NCI-H187 treated with DMSO at 0.1 percent for 48 hours (cell line): ENCODE measurements around the gene TAF4.
"Not testable (repeated sequence)": the region's sequence is repeated elsewhere in the genome, so short reads cannot be mapped to it uniquely, and the experiment has no call there.

ENCODE experiments used
- DNase-seq: peaks from one replicate; lab custom pipeline; 2025; lab: John Stamatoyannopoulos, UW

The TAF4 gene

GRCh38 chr20:61977419-61977786 is 88.3 kb downstream of the TAF4 start:
- no peak for DNase-seq

GRCh38 chr20:61976644-61977418 is 88.8 kb downstream of the TAF4 start:
- no peak for DNase-seq

GRCh38 chr20:61976263-61976643 is 89.4 kb downstream of the TAF4 start:
- DNase-seq: no peak

GRCh38 chr20:61975407-61976129 is 90.1 kb downstream of the TAF4 start:
- DNase-seq: no peak

- DNase-seq: no peak
Observed at GRCh38 chr20:61974357-61974665, 91.4 kb downstream of the TAF4 start.

- no peak for DNase-seq
Observed at GRCh38 chr20:61973515-61974356, 91.9 kb downstream of the TAF4 start.

- DNase-seq: no peak
Observed at GRCh38 chr20:61972636-61973508, 92.8 kb downstream of the TAF4 start.

- DNase-seq: not testable (repeated sequence)
Observed at GRCh38 chr20:61971595-61971994, 94.1 kb downstream of the TAF4 start.

- no peak for DNase-seq
Observed at GRCh38 chr20:61970357-61970756, 95.3 kb downstream of the TAF4 start.

- DNase-seq: no peak
Observed at GRCh38 chr20:61969806-61970205, 95.9 kb downstream of the TAF4 start.

GRCh38 chr20:61968932-61969331 is 96.7 kb downstream of the TAF4 start:
- no peak for DNase-seq

GRCh38 chr20:61968036-61968810 is 97.5 kb downstream of the TAF4 start:
- DNase-seq: no peak

GRCh38 chr20:61967300-61967699 is 98.4 kb downstream of the TAF4 start:
- no peak for DNase-seq

GRCh38 chr20:61966492-61967244 is 99.0 kb downstream of the TAF4 start:
- DNase-seq: no peak

- DNase-seq: no peak
Observed at GRCh38 chr20:61965606-61966491, 99.8 kb downstream of the TAF4 start.

GRCh38 chr20:61964675-61965605 is 100.7 kb downstream of the TAF4 start:
- DNase-seq: no peak

- DNase-seq: no peak
Observed at GRCh38 chr20:61963885-61964674, 101.6 kb downstream of the TAF4 start.
